ENCODE measurements around the gene SCRN1.

- no peak for TF ChIP-seq CTCF (conservative IDR thresholded peaks at IDR 0.05; ENCODE audit: low read depth, low read length)
- no peak for TF ChIP-seq POLR2A (IDR thresholded peaks at IDR 0.05; ENCODE audit: low read depth, low read length)
- no peak for TF ChIP-seq RAD21 (IDR thresholded peaks at IDR 0.05; ENCODE audit: low read length)
- no peak for TF ChIP-seq MAFK (IDR thresholded peaks at IDR 0.05; ENCODE audit: low read depth, low read length)
- no peak for TF ChIP-seq SMC3 (IDR thresholded peaks at IDR 0.05; ENCODE audit: low read depth, low read length)
- TF ChIP-seq CHD1 (IDR thresholded peaks at IDR 0.05; ENCODE audit: low read depth, low read length) = no peak
- TF ChIP-seq USF2 (IDR thresholded peaks at IDR 0.05; ENCODE audit: low read depth, low read length) = peak; percentile 54
- TF ChIP-seq ELK1 (IDR thresholded peaks at IDR 0.05; ENCODE audit: borderline replicate concordance, low read depth, low read length) = no peak
- TF ChIP-seq MAZ (IDR thresholded peaks at IDR 0.05; ENCODE audit: borderline replicate concordance, low read depth, low read length) = no peak
- TF ChIP-seq RCOR1 (IDR thresholded peaks at IDR 0.05; ENCODE audit: insufficient replicate concordance, low read length) = no peak
- TF ChIP-seq MXI1 (IDR thresholded peaks at IDR 0.05; ENCODE audit: borderline replicate concordance, low read depth, low read length) = no peak
- no peak for TF ChIP-seq BHLHE40 (IDR thresholded peaks at IDR 0.05; ENCODE audit: low read depth, low read length)
- TF ChIP-seq FOS (IDR thresholded peaks at IDR 0.05; ENCODE audit: low read depth, low read length) = no peak
Observed at GRCh38 chr7:29879609-29880008, 110.0 kb downstream of the SCRN1 start.

Data from IMR-90 (cell line).